Measurements from ENCODE around the gene GULP1. TPM values are rescaled to one million over a fixed set of nuclear protein-coding genes. Genes with fewer than 3 reads are reported as not detected.
"Not testable (repeated sequence)": the region's sequence is repeated elsewhere in the genome, so short reads cannot be mapped to it uniquely, and the experiment has no call there.

GULP1 gene
- total RNA-seq, 1 donor from 2014 or later: not detected

DNA sequence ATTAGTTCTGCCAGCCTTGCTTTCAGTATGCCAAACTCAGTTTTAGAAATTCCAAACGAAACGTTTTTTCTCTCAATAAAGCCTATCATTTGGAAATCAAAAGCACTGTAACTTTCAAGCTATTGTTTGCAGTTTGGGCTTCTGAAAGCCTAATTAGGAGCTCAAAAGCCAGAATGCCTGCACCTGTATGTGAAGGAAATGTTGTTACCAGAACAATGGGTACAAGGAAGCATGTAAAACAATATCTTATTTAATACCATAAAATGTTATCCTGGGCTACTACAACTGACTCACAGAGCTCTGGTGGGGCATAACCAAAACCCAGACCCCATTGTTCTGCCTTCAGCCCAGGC, 12.6 kb upstream of the GULP1 start:
- peaks cover 5% of the 10 kb centered on the region for H3K9me3 Mint-ChIP-seq
- intact Hi-C loops (cut with micrococcal nuclease): no loop called here
- H3K36me3 Mint-ChIP-seq (ENCODE audit: low read depth): no peaks in the 10 kb centered on the region
- H3K27ac Mint-ChIP-seq: no peak overlapping the region
- ChIA-PET POLR2A (no interaction called here), CTCF (no interaction called here)
- no peaks in the 10 kb centered on the region for H3K27me3 Mint-ChIP-seq
- ATAC-seq (ENCODE audit: low read depth) (no peak), DNase-seq (no peak)
- no peak overlapping the region for H3K4me3 Mint-ChIP-seq
- H3K4me1 Mint-ChIP-seq: no peaks in the 10 kb centered on the region
- TF ChIP-seq, protein P1, sequence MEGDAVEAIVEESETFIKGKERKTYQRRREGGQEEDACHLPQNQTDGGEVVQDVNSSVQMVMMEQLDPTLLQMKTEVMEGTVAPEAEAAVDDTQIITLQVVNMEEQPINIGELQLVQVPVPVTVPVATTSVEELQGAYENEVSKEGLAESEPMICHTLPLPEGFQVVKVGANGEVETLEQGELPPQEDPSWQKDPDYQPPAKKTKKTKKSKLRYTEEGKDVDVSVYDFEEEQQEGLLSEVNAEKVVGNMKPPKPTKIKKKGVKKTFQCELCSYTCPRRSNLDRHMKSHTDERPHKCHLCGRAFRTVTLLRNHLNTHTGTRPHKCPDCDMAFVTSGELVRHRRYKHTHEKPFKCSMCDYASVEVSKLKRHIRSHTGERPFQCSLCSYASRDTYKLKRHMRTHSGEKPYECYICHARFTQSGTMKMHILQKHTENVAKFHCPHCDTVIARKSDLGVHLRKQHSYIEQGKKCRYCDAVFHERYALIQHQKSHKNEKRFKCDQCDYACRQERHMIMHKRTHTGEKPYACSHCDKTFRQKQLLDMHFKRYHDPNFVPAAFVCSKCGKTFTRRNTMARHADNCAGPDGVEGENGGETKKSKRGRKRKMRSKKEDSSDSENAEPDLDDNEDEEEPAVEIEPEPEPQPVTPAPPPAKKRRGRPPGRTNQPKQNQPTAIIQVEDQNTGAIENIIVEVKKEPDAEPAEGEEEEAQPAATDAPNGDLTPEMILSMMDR (IDR thresholded peaks at IDR 0.05): no peak

- Mint-ChIP-seq H3K36me3 (ENCODE audit: low read depth) (no peaks in the 10 kb centered on the region), H3K9me3 (peaks cover 5% of the 10 kb centered on the region), H3K27me3 (no peaks in the 10 kb centered on the region), H3K4me3 (no peak overlapping the region), H3K27ac (no peak overlapping the region), H3K4me1 (no peaks in the 10 kb centered on the region)
- ChIA-PET POLR2A (no interaction called here), CTCF (no interaction called here)
- TF ChIP-seq, protein P1 (IDR thresholded peaks at IDR 0.05): no peak
- intact Hi-C loops (cut with micrococcal nuclease): no loop called here
- ATAC-seq (ENCODE audit: low read depth) (no peak), DNase-seq (no peak)
Observed at GRCh38 chr2:188280811-188281222, 10.9 kb upstream of the GULP1 start.

DNA sequence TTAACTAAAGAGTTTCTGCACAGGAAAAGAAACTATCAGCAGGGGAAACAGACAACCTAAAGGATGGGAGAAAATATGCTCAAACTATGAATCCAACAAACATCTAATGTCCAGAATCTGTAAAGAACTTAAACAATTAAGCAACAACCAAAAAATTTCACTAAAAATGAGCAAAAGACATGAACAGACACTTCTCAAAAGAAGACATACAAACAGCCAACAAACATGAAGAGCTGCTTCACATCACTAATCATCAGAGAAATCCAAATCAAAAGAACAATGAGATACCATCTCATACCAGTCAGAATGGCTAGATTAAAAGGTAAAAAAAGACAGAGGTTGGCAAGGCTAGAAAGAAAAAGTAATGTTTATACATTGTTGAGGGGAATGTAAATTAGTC, 8.8 kb upstream of the GULP1 start:
- TF ChIP-seq, protein P1 (IDR thresholded peaks at IDR 0.05): no peak
- no peak overlapping the region for H3K4me3 Mint-ChIP-seq
- DNase-seq (no peak), ATAC-seq (ENCODE audit: low read depth) (no peak)
- H3K27me3 Mint-ChIP-seq: no peaks in the 10 kb centered on the region
- H3K9me3 Mint-ChIP-seq: peaks cover 7% of the 10 kb centered on the region
- CTCF ChIA-PET: no interaction called here
- H3K36me3 Mint-ChIP-seq (ENCODE audit: low read depth): no peaks in the 10 kb centered on the region
- intact Hi-C loops (cut with micrococcal nuclease): no loop called here
- H3K27ac Mint-ChIP-seq: no peak overlapping the region
- POLR2A ChIA-PET: no interaction called here
- no peaks in the 10 kb centered on the region for H3K4me1 Mint-ChIP-seq

- H3K27ac Mint-ChIP-seq; ATAC-seq (ENCODE audit: low read depth); H3K9me3 Mint-ChIP-seq; intact Hi-C loops (cut with micrococcal nuclease); H3K27me3 Mint-ChIP-seq; DNase-seq; H3K4me3 Mint-ChIP-seq; CTCF ChIA-PET; H3K36me3 Mint-ChIP-seq (ENCODE audit: low read depth); POLR2A ChIA-PET; H3K4me1 Mint-ChIP-seq: not testable (repeated sequence)
Observed at GRCh38 chr2:188284251-188284650, 7.4 kb upstream of the GULP1 start.

- Mint-ChIP-seq H3K9me3 (peaks cover 8% of the 10 kb centered on the region), H3K36me3 (ENCODE audit: low read depth) (no peaks in the 10 kb centered on the region), H3K27ac (no peak overlapping the region), H3K4me1 (no peaks in the 10 kb centered on the region), H3K27me3 (no peaks in the 10 kb centered on the region), H3K4me3 (no peak overlapping the region)
- intact Hi-C loops (cut with micrococcal nuclease): no loop called here
- no peak for DNase-seq
- POLR2A ChIA-PET: no interaction called here
- ATAC-seq (ENCODE audit: low read depth): no peak
- CTCF ChIA-PET: no interaction called here
- TF ChIP-seq, protein P1 (IDR thresholded peaks at IDR 0.05): no peak
Observed at GRCh38 chr2:188285049-188285448, 6.6 kb upstream of the GULP1 start.

DNA sequence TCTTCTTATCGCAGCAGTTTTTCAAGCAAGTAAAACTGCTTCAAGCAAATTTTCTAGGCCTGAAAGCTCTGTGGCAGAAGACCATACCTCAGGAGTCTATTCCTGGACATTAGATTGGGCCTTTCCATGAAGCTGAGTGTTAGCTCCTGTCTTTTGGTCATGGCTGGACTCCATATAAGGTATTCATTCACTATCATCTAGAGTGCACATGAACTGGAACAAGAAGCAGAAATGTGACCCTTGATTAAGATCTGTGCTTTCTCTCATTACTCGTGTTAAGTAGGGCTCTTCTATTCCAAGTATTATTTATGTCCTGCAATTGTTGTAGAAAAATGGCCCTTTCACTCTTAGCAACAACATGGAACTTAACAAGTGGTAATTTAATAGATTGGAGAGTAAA, 5.9 kb upstream of the GULP1 start:
- peaks cover 8% of the 10 kb centered on the region for H3K9me3 Mint-ChIP-seq
- no peaks in the 10 kb centered on the region for H3K36me3 Mint-ChIP-seq (ENCODE audit: low read depth)
- TF ChIP-seq, protein P1 (IDR thresholded peaks at IDR 0.05): no peak
- no peak overlapping the region for H3K4me3 Mint-ChIP-seq
- no peak for ATAC-seq (ENCODE audit: low read depth)
- intact Hi-C loops (cut with micrococcal nuclease): no loop called here
- H3K27me3 Mint-ChIP-seq: peaks cover 2% of the 10 kb centered on the region
- ChIA-PET CTCF (no interaction called here), POLR2A (no interaction called here)
- H3K27ac Mint-ChIP-seq: no peak overlapping the region
- no peaks in the 10 kb centered on the region for H3K4me1 Mint-ChIP-seq
- DNase-seq: no peak
